B cell (primary cell): ENCODE results near the gene RBBP8NL. TPM values are rescaled to one million over a fixed set of nuclear protein-coding genes. Genes with fewer than 3 reads are reported as not detected.

Experiments used
- ATAC-seq: fragments of 200-7000 bp; cut with Tn5 transposase; one replicate; pipeline ENCODE4 v1.10.0; 2021; ENCODE audit warnings: low read depth, mild to moderate bottlenecking, moderate number of reproducible peaks, moderate library complexity
- CTCF ChIA-PET: fragments of 350-600 bp; sonication (Branson Sonifier 250); formaldehyde crosslinking; loops from one replicate; lab custom pipeline; 2021; ENCODE audit warnings: antibody characterized with exemption, inconsistent platforms; lab: Charles Lee
- POLR2A ChIA-PET: fragments of 350-600 bp; sonication (Branson Sonifier 250); formaldehyde crosslinking; loops from one replicate; lab custom pipeline; 2021; ENCODE audit warnings: antibody characterized with exemption; lab: Charles Lee
- DNase-seq: peaks from one replicate; pipeline ENCODE4 v3.0.0; 2013
- H2AFZ ChIP-seq: 2 replicates; pipeline ENCODE4 v1.6.1; 2012; ENCODE audit warnings: mild to moderate bottlenecking, low read depth, low read length; ENCODE audit not compliant: insufficient read depth, poor library complexity, severe bottlenecking
- H3K27ac ChIP-seq, 2 donors: 1 replicate in 1 of 2; 2 replicates in 1 of 2; pipeline ENCODE4 v1.5.1; 2012 to 2013; ENCODE audit warnings: low read length in 2 of 2, mild to moderate bottlenecking in 2 of 2, moderate library complexity in 1 of 2
- H3K27me3 ChIP-seq, 4 experiments: fragments of 200-600 bp in 1 of 4; sonication (generic) in 1 of 4; replicated peaks in 1 of 4; 1 replicate in 2 of 4; 2 replicates in 2 of 4; pipeline versions ENCODE4 v1.6.1 to v1.7.0; 2013 to 2016; ENCODE audit warnings: low read length in 3 of 4, mild to moderate bottlenecking in 2 of 4, mixed read lengths in 1 of 4, moderate library complexity in 1 of 4; ENCODE audit not compliant: insufficient read depth in 4 of 4, control insufficient read depth in 3 of 4; ENCODE audit errors: control extremely low read depth in 1 of 4
- H3K36me3 ChIP-seq, 2 experiments: replicated peaks in 1 of 2; 1 replicate in 1 of 2; 2 replicates in 1 of 2; pipeline versions ENCODE4 v1.6.1 to v1.7.1; 2013; ENCODE audit warnings: low read length in 1 of 2; ENCODE audit not compliant: insufficient read depth in 2 of 2, control insufficient read depth in 1 of 2; ENCODE audit errors: control extremely low read depth in 1 of 2, extremely low read depth in 1 of 2
- H3K4me1 ChIP-seq, 2 donors: fragments of 200-600 bp in 1 of 2; sonication (generic) in 1 of 2; 1 replicate in 1 of 2; 2 replicates in 1 of 2; pipeline versions ENCODE4 v1.5.1 to v1.6.1; 2013 to 2017; ENCODE audit warnings: low read length in 2 of 2; ENCODE audit not compliant: control insufficient read depth in 2 of 2, insufficient read depth in 2 of 2
- H3K4me2 ChIP-seq: replicated peaks from 2 replicates; pipeline ENCODE3; 2012; ENCODE audit warnings: mild to moderate bottlenecking, low read depth, low read length; ENCODE audit not compliant: poor library complexity, severe bottlenecking
- H3K4me3 ChIP-seq, 5 experiments: fragments of 200-600 bp in 1 of 5; sonication (generic) in 1 of 5; 1 replicate in 3 of 5; 2 replicates in 2 of 5; pipeline versions ENCODE4 v1.5.1 to v1.7.0; 2011 to 2016; ENCODE audit warnings: low read length in 4 of 5, mild to moderate bottlenecking in 4 of 5, low read depth in 2 of 5, control low read depth in 1 of 5, moderate library complexity in 1 of 5; ENCODE audit not compliant: insufficient read depth in 1 of 5; ENCODE audit errors: control extremely low read depth in 1 of 5, extremely low read depth in 1 of 5
- H3K79me2 ChIP-seq: fragments of 200-600 bp; sonication (generic); one replicate; pipeline ENCODE4 v1.6.0; 2016; ENCODE audit warnings: low read length; ENCODE audit not compliant: control insufficient read depth, insufficient read depth
- H3K9ac ChIP-seq: fragments of 200-600 bp; sonication (generic); 2 replicates; pipeline ENCODE4 v1.6.1; 2017; ENCODE audit warnings: mild to moderate bottlenecking, low read length, moderate library complexity
- H3K9me3 ChIP-seq, 3 donors: one replicate each; pipeline versions ENCODE4 v1.6.1 to v1.7.1; 2013; ENCODE audit warnings: low read length in 2 of 3; ENCODE audit not compliant: control insufficient read depth in 2 of 3, insufficient read depth in 1 of 3; ENCODE audit errors: control extremely low read depth in 1 of 3
- H4K20me1 ChIP-seq: 2 replicates; pipeline ENCODE4 v1.6.0; 2012; ENCODE audit warnings: mild to moderate bottlenecking, low read length; ENCODE audit not compliant: insufficient read depth, control insufficient read depth, poor library complexity, severe bottlenecking
- H3K27ac Mint-ChIP-seq: one replicate; pipeline ENCODE4 v1.8.0; 2021; ENCODE audit warnings: mixed read lengths
- H3K27me3 Mint-ChIP-seq: one replicate; pipeline ENCODE4 v1.8.0; 2021; ENCODE audit warnings: mixed read lengths
- H3K4me1 Mint-ChIP-seq: one replicate; pipeline ENCODE4 v1.8.0; 2021; ENCODE audit warnings: mixed read lengths
- H3K4me3 Mint-ChIP-seq: one replicate; pipeline ENCODE4 v1.8.0; 2021; ENCODE audit warnings: mixed read lengths
- H3K9me3 Mint-ChIP-seq: one replicate; pipeline ENCODE4 v1.8.0; 2022; ENCODE audit warnings: mixed read lengths; ENCODE audit not compliant: insufficient read depth
- CTCF ChIP-seq: fragments of 200-600 bp; IDR thresholded peaks from one replicate; pipeline ENCODE4 v1.8.0; 2022; ENCODE audit warnings: antibody characterized with exemption, mild to moderate bottlenecking
- EZH2 ChIP-seq: IDR thresholded peaks from 2 replicates; pipeline ENCODE4 v1.6.1; 2012; ENCODE audit warnings: borderline replicate concordance, low read depth, mild to moderate bottlenecking, moderate library complexity, low read length; ENCODE audit not compliant: insufficient read depth, poor library complexity, severe bottlenecking
- WGBS: methylation state at CpG from one replicate; pipeline ENCODE4 v1.1.5; 2013; ENCODE audit warnings: missing lambda C conversion rate; ENCODE audit not compliant: insufficient coverage; 5-methylcytosine and 5-hydroxymethylcytosine counted together
- intact Hi-C: fragments of 100-400 bp; cut with micrococcal nuclease; formaldehyde crosslinking; loops from one replicate; pipeline ENCODE4 v1.10.0; 2022
- polyA plus RNA-seq: library from polyadenylated mRNA; depleted of rRNA; stranded (reverse); fragments of >200 nt; gene quantifications from 2 replicates; pipeline ENCODE4 v1.2.3, GENCODE V29; 2012
- total RNA-seq, 2 donors: library from RNA; stranded (reverse); fragments of 120-200 nt in 1 of 2; gene quantifications; 1 replicate in 1 of 2; 2 replicates in 1 of 2; pipeline versions ENCODE4 v1.2.3 to v1.2.4, GENCODE V29; 2013 to 2022

The RBBP8NL gene
- total and polyA plus RNA-seq, 2 donors (not counting 1 experiment from before 2014, with no cell fraction given), result not detected

- ATAC-seq, result no peak
- no peak for DNase-seq
- ChIA-PET POLR2A (no interaction called here), CTCF (no interaction called here)
- Histone ChIP-seq H3K27ac (no peak overlapping the region), H3K4me3 (no peak overlapping the region), H3K4me2 (no peak overlapping the region), H3K4me1 (no peaks in the 10 kb centered on the region), H3K9me3 (no peaks in the 10 kb centered on the region), H3K9ac (no peak overlapping the region), H3K79me2 (no peaks in the 10 kb centered on the region), H4K20me1 (no peaks in the 10 kb centered on the region), H3K27me3 (no peaks in the 10 kb centered on the region), H2AFZ (no peak overlapping the region), H3K36me3 (no peaks in the 10 kb centered on the region)
- intact Hi-C loops, result no loop called here
- no peak for TF ChIP-seq CTCF
- TF ChIP-seq EZH2, result no peak
- Mint-ChIP-seq H3K4me1 (no peaks in the 10 kb centered on the region), H3K9me3 (no peaks in the 10 kb centered on the region), H3K27me3 (peaks cover 14% of the 10 kb centered on the region), H3K4me3 (no peak overlapping the region), H3K27ac (no peak overlapping the region)
- 68% methylated on average over 10 of the region's 10 CpGs for WGBS
These were observed 20.7 kb upstream of the RBBP8NL start for GRCh38 chr20:62448038-62448437.

GRCh38 chr20:62446888-62447869, 19.8 kb upstream of the RBBP8NL start:
- TF ChIP-seq CTCF (no peak), EZH2 (no peak)
- DNase-seq, result no peak
- POLR2A ChIA-PET, result no interaction called here
- Histone ChIP-seq H3K9me3 (no peaks in the 10 kb centered on the region), H3K4me1 (no peaks in the 10 kb centered on the region), H3K27ac (no peak overlapping the region), H3K4me2 (no peak overlapping the region), H4K20me1 (no peaks in the 10 kb centered on the region), H3K9ac (no peak overlapping the region), H3K4me3 (no peak overlapping the region), H3K27me3 (no peaks in the 10 kb centered on the region), H3K36me3 (no peaks in the 10 kb centered on the region), H2AFZ (no peak overlapping the region), H3K79me2 (no peaks in the 10 kb centered on the region)
- intact Hi-C loops, result no loop called here
- CTCF ChIA-PET, result no interaction called here
- Mint-ChIP-seq H3K4me1 (no peaks in the 10 kb centered on the region), H3K4me3 (no peak overlapping the region), H3K9me3 (no peaks in the 10 kb centered on the region), H3K27me3 (peaks cover 19% of the 10 kb centered on the region), H3K27ac (no peak overlapping the region)
- ATAC-seq, result no peak
- WGBS, result 91% methylated on average over 44 of the region's 44 CpGs
